Kidney (tissue), 14 donors: ENCODE data around the gene RHBDF2. TPM values are rescaled to one million over a fixed set of nuclear protein-coding genes. Genes with fewer than 3 reads are reported as not detected.

Source experiments
- DNase-seq, 5 donors: peaks; one replicate each; pipeline ENCODE4 v3.0.0-alpha.2; 2013 to 2020
- FAIRE-seq: peaks from 2 replicates; lab custom pipeline; 2012; peaks lifted over from hg19 to GRCh38; lab: Jason Lieb, UNC
- H3K27ac ChIP-seq, 2 donors: one replicate each; pipeline ENCODE4 v1.7.0; 2013; ENCODE audit warnings: low read depth in 2 of 2, low read length in 2 of 2, inconsistent platforms in 1 of 2
- H3K27me3 ChIP-seq: one replicate; pipeline ENCODE4 v1.7.1; 2013; ENCODE audit warnings: low read length, inconsistent platforms; ENCODE audit not compliant: control insufficient read depth, insufficient read depth
- H3K36me3 ChIP-seq, 3 donors: one replicate each; pipeline versions ENCODE4 v1.7.0 to v1.7.1; 2013; ENCODE audit warnings: low read length in 3 of 3, control low read depth in 1 of 3, inconsistent platforms in 1 of 3; ENCODE audit not compliant: insufficient read depth in 3 of 3, control insufficient read depth in 2 of 3
- H3K4me1 ChIP-seq, 3 donors: one replicate each; pipeline versions ENCODE4 v1.7.0 to v1.7.1; 2013; ENCODE audit warnings: low read length in 3 of 3, inconsistent platforms in 1 of 3, low read depth in 1 of 3; ENCODE audit not compliant: control insufficient read depth in 2 of 3, insufficient read depth in 2 of 3
- H3K4me3 ChIP-seq, 3 donors: one replicate each; pipeline versions ENCODE4 v1.7.0 to v1.8.1; 2013; ENCODE audit warnings: low read length in 3 of 3, control low read depth in 1 of 3, inconsistent platforms in 1 of 3
- H3K9ac ChIP-seq, 3 donors: one replicate each; pipeline versions ENCODE4 v1.7.0 to v1.7.1; 2013; ENCODE audit warnings: low read length in 3 of 3, control low read depth in 1 of 3, inconsistent platforms in 1 of 3
- H3K9me3 ChIP-seq, 3 donors: one replicate each; pipeline versions ENCODE4 v1.7.0 to v1.7.1; 2013; ENCODE audit warnings: low read length in 3 of 3, control low read depth in 1 of 3, inconsistent platforms in 1 of 3; ENCODE audit not compliant: control insufficient read depth in 2 of 3, insufficient read depth in 1 of 3
- intact Hi-C: fragments of 100-400 bp; cut with DNase I; formaldehyde crosslinking; loops from one replicate; pipeline ENCODE4 v1.11.1; 2022
- polyA plus RNA-seq: library from polyadenylated mRNA; stranded (reverse); fragments of 350-450 nt; fragmentation: Illumina TruSeq; extraction: RNeasy Lipid Tissue Mini Kit (QIAGEN cat#74804); gene quantifications from one replicate; pipeline ENCODE4 v1.2.3, GENCODE V29; 2014; ENCODE audit warnings: low read depth, low replicate concordance; ENCODE audit not compliant: insufficient read depth
- total RNA-seq: library from RNA; stranded (reverse); fragmentation: NEBNext Ultra II Directional; extraction: Animal tissue kit (Norgen Biotek cat#: 25700); gene quantifications from one replicate; pipeline ENCODE4 v1.2.1, GENCODE V29; 2021
- TF ChIP-seq, protein P1 (sequence below): IDR thresholded peaks from 3 replicates; pipeline ENCODE4 v1.5.1; 2012; ENCODE audit warnings: mild to moderate bottlenecking, moderate library complexity, borderline replicate concordance; ENCODE audit not compliant: insufficient read depth; ENCODE audit errors: extremely low read depth
- donor health status: control.
- donor health status: control.
- donor health status: control.
- donor health status: control.
- donor health status: control.
- donor health status: DM: yes; HTN: yes; CAD: no.
- donor health status: Normal renal cell carcinoma (clear cell type).

RHBDF2 gene
- total and polyA plus RNA-seq, 2 donors from 2014 or later = 6.8 to 58.6 TPM

DNA sequence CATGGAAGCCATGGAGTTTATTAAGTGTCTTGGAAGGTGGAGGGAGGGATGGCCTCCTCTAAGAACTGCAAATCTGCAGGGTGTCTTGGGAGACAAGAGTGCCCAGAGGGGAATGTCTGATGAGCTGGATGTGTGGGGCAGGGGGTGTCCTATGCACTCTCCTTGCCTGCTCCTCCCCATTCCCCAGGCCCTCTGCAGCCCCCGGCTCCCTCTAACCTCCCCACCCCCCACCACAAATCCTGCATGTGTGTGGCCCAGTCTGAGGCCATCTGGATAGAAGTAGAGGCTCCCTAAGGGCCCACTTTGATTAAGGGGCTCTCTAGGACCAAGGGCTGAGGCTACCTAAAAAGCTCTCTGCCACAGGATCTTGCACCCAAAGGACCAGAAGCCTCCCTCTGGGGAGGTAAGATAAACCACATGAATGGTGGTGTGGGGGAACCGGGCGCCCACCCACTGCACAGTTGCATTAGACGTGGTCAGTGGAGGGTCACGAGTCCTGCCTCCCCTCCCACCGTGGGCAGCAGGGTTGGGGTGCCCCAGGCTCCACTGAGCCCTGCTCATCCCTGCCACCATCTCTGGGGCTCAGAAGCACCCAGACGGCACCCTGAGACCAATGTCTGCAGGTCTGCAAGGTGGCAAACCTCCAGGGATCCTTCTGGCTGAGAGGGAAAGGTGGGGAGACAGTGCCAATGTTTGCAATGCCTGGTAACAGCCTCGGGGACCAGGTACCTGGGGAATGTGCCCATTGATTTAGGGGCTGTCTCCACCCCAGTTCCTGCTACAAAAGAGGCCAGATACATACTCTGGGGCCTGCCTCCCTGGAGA is 33.2 kb downstream of the RHBDF2 start:
- Histone ChIP-seq H3K27me3 (no peaks in the 10 kb centered on the region), H3K27ac (no peak overlapping the region), H3K4me1 (no peaks in the 10 kb centered on the region), H3K4me3 (no peak overlapping the region), H3K9ac (no peak overlapping the region), H3K9me3 (no peaks in the 10 kb centered on the region), H3K36me3 (no peaks in the 10 kb centered on the region)
- no peak for DNase-seq
- intact Hi-C loops = no loop called here
- TF ChIP-seq, protein P1, sequence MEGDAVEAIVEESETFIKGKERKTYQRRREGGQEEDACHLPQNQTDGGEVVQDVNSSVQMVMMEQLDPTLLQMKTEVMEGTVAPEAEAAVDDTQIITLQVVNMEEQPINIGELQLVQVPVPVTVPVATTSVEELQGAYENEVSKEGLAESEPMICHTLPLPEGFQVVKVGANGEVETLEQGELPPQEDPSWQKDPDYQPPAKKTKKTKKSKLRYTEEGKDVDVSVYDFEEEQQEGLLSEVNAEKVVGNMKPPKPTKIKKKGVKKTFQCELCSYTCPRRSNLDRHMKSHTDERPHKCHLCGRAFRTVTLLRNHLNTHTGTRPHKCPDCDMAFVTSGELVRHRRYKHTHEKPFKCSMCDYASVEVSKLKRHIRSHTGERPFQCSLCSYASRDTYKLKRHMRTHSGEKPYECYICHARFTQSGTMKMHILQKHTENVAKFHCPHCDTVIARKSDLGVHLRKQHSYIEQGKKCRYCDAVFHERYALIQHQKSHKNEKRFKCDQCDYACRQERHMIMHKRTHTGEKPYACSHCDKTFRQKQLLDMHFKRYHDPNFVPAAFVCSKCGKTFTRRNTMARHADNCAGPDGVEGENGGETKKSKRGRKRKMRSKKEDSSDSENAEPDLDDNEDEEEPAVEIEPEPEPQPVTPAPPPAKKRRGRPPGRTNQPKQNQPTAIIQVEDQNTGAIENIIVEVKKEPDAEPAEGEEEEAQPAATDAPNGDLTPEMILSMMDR = no peak
- no peak for FAIRE-seq

GRCh38 chr17:76467366-76467765 is 33.9 kb downstream of the RHBDF2 start, which contains the start of gene AANAT:
AANAT (plus strand) TSS chr17:76467603; CDS start chr17:76468747, 1,144 bp downstream.
- FAIRE-seq = no peak
- Histone ChIP-seq H3K4me3 (no peak within 1 kb of the TSS), H3K9ac (no peak within 1 kb of the TSS), H3K27me3 (no peaks in the 10 kb centered on the region), H3K4me1 (no peaks in the 10 kb centered on the region), H3K27ac (no peak within 1 kb of the TSS), H3K36me3 (no peaks in the 10 kb centered on the region), H3K9me3 (no peaks in the 10 kb centered on the region)
- intact Hi-C loops = no loop called here
- TF ChIP-seq, protein P1 = no peak
- peak in 1 of 5 donors; percentile 68 for DNase-seq

GRCh38 chr17:76466775-76467130 is 34.5 kb downstream of the RHBDF2 start:
- TF ChIP-seq, protein P1 = no peak
- Histone ChIP-seq H3K27me3 (no peaks in the 10 kb centered on the region), H3K27ac (no peak overlapping the region), H3K9ac (no peak overlapping the region), H3K4me1 (no peaks in the 10 kb centered on the region), H3K4me3 (no peak overlapping the region), H3K36me3 (no peaks in the 10 kb centered on the region), H3K9me3 (no peaks in the 10 kb centered on the region)
- no peak for FAIRE-seq
- DNase-seq = no peak
- intact Hi-C loops = no loop called here
